Neural crest cell (in vitro differentiated cells): ENCODE results near the gene SLIT3. TPM values are rescaled to one million over a fixed set of nuclear protein-coding genes. Genes with fewer than 3 reads are reported as not detected.
A peak's percentile ranks its signal among the peaks of the same experiment; 100 is the strongest.

ENCODE experiments used
- DNase-seq: peaks from one replicate; pipeline ENCODE4 v3.0.0; 2021; ENCODE audit warnings: low read depth, mixed read lengths, low spot score
- H3K27ac Mint-ChIP-seq: one replicate; pipeline ENCODE4 v1.8.0; 2021; ENCODE audit warnings: mild to moderate bottlenecking, mixed read lengths; ENCODE audit not compliant: unreplicated experiment
- H3K27me3 Mint-ChIP-seq: 2 replicates; pipeline ENCODE4 v1.8.0; 2021; ENCODE audit warnings: low read depth, mild to moderate bottlenecking, mixed read lengths
- H3K36me3 Mint-ChIP-seq: 2 replicates; pipeline ENCODE4 v1.8.0; 2021; ENCODE audit warnings: low read depth, mild to moderate bottlenecking, mixed read lengths
- H3K4me1 Mint-ChIP-seq: 2 replicates; pipeline ENCODE4 v1.8.0; 2021; ENCODE audit warnings: mixed read lengths
- H3K4me3 Mint-ChIP-seq: one replicate; pipeline ENCODE4 v1.8.0; 2021; ENCODE audit warnings: mild to moderate bottlenecking, mixed read lengths
- H3K9me3 Mint-ChIP-seq: 2 replicates; pipeline ENCODE4 v1.8.0; 2021; ENCODE audit warnings: mixed read lengths
- CTCF ChIP-seq: fragments of 200-600 bp; sonication (generic); conservative IDR thresholded peaks from 2 replicates; pipeline ENCODE4 v1.5.0; 2021; ENCODE audit warnings: antibody characterized with exemption, mild to moderate bottlenecking
- total RNA-seq: library from RNA; stranded (reverse); gene quantifications from 2 replicates; pipeline ENCODE4 v1.2.1, GENCODE V29; 2021

SLIT3 gene
- total RNA-seq, 1 donor from 2014 or later, result 13.3 TPM

GRCh38 chr5:169202969-169203368, 98.0 kb downstream of the SLIT3 start:
- no peak for TF ChIP-seq CTCF
- Mint-ChIP-seq H3K4me1 (peaks cover 12% of the 10 kb centered on the region), H3K27ac (no peak overlapping the region), H3K9me3 (peaks cover 4% of the 10 kb centered on the region), H3K27me3 (no peaks in the 10 kb centered on the region), H3K36me3 (peaks cover 3% of the 10 kb centered on the region), H3K4me3 (no peak overlapping the region)
- DNase-seq, result no peak

- peaks cover 12% of the 10 kb centered on the region for H3K4me1 Mint-ChIP-seq
- no peak for TF ChIP-seq CTCF
- no peak overlapping the region for H3K4me3 Mint-ChIP-seq
- DNase-seq, result no peak
- no peak overlapping the region for H3K27ac Mint-ChIP-seq
- peaks cover 3% of the 10 kb centered on the region for H3K36me3 Mint-ChIP-seq
- H3K9me3 Mint-ChIP-seq, result peaks cover 4% of the 10 kb centered on the region
- no peaks in the 10 kb centered on the region for H3K27me3 Mint-ChIP-seq
Observed at GRCh38 chr5:169201597-169201996, 99.3 kb downstream of the SLIT3 start.

GRCh38 chr5:169200125-169200778, 100.7 kb downstream of the SLIT3 start:
- Mint-ChIP-seq H3K27me3 (no peaks in the 10 kb centered on the region), H3K27ac (peak overlapping the region; percentile 75), H3K9me3 (peaks cover 4% of the 10 kb centered on the region), H3K4me3 (no peak overlapping the region), H3K36me3 (peaks cover 3% of the 10 kb centered on the region), H3K4me1 (peaks cover 12% of the 10 kb centered on the region)
- no peak for DNase-seq
- no peak for TF ChIP-seq CTCF

GRCh38 chr5:169197343-169197742, 103.6 kb downstream of the SLIT3 start:
- Mint-ChIP-seq H3K27me3 (no peaks in the 10 kb centered on the region), H3K4me3 (no peak overlapping the region), H3K27ac (no peak overlapping the region), H3K36me3 (peaks cover 3% of the 10 kb centered on the region), H3K4me1 (peaks cover 7% of the 10 kb centered on the region), H3K9me3 (peaks cover 7% of the 10 kb centered on the region)
- no peak for TF ChIP-seq CTCF
- no peak for DNase-seq

- no peak for DNase-seq
- no peaks in the 10 kb centered on the region for H3K27me3 Mint-ChIP-seq
- H3K27ac Mint-ChIP-seq, result no peak overlapping the region
- peaks cover 4% of the 10 kb centered on the region for H3K9me3 Mint-ChIP-seq
- TF ChIP-seq CTCF, result no peak
- no peaks in the 10 kb centered on the region for H3K36me3 Mint-ChIP-seq
- peaks cover 7% of the 10 kb centered on the region for H3K4me1 Mint-ChIP-seq
- H3K4me3 Mint-ChIP-seq, result no peak overlapping the region
Observed at GRCh38 chr5:169196059-169196458, 104.9 kb downstream of the SLIT3 start.
